AML-193 (cell line): Measurements from ENCODE around the gene PRIM2.
A peak's percentile ranks its signal among the peaks of the same experiment; 100 is the strongest.
"Not testable (repeated sequence)": the region's sequence is repeated elsewhere in the genome, so short reads cannot be mapped to it uniquely, and the experiment has no call there.

ENCODE experiments used
- DNase-seq, 2 experiments: peaks; one replicate each; lab custom pipeline; 2025; lab: John Stamatoyannopoulos, UW

PRIM2 gene

DNA sequence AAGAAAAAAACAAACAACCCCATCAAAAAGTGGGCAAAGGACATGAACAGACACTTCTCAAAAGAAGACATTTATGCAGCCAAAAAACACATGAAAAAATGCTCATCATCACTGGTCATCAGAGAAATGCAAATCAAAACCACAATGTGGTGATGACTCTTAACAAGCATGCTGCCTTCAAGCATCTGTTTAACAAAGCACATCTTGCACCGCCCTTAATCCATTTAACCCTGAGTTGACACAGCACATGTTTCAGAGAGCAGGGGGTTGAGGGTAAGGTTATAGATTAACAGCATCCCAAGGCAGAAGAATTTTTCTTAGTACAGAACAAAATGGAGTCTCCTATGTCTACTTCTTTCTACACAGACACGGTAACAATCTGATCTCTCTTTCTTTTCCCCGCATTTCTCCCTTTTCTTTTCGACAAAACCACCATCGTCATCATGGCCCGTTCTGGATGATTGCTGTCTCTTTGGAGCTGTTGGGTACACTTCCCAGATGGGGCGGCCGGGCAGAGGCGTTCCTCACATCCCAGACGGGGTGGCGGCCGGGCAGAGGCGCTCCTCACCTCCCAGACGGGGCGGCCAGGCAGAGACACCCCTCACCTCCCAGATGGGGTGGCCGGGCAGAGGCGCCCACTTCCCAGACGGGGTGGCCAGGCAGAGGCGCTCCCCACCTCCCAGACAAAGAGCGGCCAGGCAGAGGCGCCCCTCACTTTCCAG lies 7.2 kb upstream of the PRIM2 start:
- DNase-seq, result not testable (repeated sequence)

DNA sequence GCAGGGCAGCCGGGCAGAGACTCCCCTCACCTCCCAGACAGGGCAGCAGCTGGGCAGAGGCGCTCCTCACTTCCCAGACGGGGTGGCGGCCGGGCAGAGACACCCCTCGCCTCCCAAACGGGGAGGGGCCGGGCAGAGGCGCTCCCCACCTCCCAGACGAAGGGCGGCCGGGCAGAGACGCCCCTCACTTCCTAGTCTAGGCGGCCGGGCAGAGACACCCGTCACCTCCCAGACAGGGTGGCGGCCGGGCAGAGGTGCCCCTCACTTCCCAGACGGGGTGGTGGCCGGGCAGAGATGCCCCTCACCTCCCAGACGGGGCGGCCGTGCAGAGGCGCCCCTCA lies 6.6 kb upstream of the PRIM2 start:
- DNase-seq, result no peak

DNA sequence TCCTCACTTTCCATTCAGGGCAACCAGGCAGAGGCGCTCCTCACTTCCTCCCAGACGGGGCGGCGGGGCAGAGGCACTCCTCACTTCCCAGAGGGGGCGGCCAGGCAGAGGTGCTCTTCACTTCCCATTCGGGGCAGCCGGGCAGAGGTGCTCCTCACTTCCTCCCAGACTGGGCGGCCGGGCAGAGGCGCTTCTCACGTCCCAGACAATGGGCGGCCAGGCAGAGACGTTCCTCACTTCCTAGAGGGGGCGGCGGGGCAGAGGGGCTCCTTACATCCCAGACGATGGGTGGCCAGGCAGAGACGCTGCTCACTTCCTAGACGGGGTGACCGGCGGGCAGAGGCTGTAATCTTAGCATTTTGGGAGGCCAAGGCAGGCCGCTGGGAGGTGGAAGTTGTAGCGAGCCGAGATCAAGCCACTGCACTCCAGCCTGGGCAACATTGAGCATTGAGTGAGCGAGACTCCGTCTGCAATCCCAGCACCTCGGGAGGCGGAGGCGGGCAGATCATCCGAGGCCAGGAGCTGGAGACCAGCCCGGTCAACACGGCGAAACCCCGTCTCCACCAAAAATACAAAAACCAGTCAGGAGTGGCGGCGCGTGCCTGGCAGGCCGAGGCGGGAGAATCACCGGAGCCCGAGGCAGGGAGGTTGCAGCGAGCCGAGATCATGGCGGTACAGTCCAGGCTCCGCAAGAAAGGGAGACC lies 6.0 kb upstream of the PRIM2 start:
- DNase-seq, result not testable (repeated sequence)

DNA sequence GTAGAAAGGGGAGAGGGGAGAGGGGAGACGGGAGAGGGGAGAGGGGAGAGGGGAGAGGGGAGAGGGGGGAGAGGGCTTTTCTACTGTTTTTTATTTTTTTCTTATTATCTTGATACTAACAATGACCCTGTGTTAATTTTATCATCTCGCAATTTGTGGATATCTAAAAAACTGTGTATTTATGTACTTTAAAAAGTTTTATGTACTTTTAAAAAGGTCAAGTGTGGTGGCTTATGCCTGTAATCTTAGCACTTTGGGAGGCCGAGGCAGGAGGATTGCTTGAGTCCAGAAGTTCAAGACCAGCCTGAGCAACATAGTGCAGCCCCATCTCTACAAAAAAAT lies 5.5 kb upstream of the PRIM2 start:
- no peak for DNase-seq

DNA sequence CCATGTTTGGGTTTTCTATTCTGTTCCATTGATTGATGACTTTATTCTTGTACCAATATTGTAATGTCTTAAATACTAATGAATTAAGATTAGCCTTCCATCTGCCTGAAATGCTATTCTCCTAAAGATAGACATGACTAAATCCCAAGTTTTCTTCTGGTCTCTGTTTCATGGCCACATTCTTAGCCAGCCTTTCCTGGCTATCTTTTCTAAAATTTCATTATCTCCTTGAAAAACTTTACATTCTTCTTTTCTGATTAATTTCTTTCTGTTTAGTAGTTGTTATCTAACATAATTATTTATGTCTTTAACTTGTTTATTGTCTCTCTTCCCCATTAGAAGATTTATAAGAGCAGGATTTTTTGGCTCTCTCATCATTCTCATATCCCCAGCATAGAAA lies 4.4 kb upstream of the PRIM2 start:
- DNase-seq, result no peak

DNA sequence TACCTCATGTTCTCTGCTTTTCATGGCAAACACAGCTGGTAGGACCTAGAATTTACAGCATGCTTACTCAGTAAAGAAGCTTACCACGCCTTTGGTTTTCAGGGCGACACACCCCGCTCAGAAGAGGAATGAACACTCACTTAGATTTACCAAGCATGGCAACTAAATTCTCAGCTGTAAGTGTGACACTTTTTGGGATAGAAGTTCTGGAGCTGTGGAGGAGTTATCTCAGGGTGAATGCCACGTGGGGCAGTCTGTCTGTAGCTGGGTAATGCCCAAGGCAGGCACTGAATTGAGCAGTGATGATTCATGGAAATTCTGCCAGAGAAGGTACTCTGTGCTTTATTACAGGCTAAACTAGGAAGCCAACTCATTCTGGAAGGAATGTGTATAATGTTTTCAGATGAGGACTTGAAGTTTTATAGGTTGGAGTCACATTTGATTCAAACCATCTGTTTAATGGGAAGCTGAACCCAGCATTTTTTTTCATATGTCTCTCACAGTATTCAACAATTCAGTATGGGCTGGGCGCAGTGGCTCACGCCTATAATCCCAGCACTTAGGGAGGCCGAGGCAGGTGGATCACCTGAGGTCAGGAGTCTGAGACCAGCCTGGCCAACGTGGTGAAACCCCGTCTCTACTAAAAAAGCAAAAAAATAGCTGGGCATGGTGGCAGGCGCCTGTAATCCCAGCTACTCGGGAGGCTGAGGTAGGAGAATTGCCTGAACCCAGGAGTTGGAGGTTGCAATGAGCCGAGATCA lies 3.5 kb upstream of the PRIM2 start:
- no peak for DNase-seq

DNA sequence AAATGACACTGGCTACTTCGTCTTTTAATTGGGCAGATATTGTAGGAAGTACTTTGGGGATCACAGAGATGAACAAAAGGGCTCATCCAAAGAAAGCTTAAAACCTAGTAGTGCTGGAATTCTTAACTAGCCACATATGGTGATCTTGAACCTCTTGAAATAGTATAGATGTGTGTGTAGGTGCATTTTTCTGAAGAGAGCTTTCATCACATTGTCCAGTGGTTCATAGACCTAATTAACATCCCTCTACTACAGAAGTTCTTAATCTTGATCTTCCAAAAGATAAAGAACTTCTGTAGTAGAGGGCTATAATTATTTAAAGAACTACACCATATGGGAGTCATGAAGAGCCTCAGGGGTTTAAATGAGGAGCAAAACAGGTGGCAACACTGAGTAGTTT lies 2.3 kb upstream of the PRIM2 start:
- DNase-seq, result no peak

DNA sequence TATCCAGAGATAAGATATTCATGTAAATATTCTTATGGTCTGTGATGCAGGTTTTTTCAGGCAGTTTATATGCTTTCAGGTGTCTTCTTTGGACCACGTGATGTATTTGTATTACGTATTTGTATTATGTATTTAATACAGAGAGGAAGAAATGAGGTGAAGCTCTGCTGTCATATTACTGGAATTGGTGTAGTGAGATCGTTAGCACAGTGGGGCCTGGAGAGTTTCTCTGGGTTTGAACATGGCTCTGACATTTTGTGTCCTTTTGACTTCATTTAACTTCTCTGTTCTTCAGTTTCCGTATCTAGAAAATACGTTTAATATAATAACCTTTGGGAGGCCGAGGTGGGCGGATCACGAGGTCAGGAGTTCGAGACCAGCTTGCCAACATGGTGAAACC lies 1.6 kb upstream of the PRIM2 start:
- DNase-seq, result no peak

DNA sequence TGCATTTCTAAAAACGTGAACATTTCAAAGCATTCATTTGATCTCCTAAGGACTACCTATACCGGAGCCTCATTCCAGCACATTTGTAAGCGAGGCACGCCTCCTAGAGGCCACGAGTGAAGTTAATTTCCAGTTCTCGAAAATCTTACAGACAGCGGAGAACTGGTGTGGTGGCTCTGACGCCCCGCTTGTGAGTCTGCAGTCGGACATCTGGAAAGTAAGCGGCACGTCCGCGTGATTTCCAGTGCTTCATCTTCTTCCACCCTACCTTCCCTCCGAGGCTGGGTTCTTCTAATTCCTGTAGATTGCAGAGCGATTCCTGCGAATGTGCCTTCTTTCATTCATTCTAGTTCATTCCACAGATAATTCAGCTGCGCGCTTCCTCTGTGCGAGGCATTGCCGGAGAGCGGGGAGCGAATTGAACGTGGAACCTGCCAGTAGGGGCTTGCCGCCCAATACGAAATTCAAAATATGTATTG lies 810 bp upstream of the PRIM2 start:
- DNase-seq, result peak; percentile 96

DNA sequence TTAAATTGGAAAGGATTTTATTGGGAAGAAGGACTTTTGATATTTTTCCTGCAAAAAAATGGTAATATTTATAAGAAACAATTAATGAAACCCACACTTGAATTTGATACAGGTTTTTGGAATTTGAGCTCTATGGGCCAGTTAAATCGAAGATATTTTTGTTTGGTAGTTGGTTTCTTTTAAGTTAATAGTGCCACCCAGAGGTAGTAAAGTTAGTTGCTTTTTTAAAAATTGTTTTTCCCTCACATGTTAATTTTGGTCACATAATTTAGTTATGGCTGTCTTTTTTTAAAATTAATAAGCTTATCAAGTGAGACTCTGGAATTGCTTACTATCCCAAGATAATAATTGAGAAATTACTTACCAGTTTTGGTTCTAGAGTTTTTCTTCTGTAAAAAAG lies 7.1 kb downstream of the PRIM2 start:
- DNase-seq, result peak; percentile 61 to 81

DNA sequence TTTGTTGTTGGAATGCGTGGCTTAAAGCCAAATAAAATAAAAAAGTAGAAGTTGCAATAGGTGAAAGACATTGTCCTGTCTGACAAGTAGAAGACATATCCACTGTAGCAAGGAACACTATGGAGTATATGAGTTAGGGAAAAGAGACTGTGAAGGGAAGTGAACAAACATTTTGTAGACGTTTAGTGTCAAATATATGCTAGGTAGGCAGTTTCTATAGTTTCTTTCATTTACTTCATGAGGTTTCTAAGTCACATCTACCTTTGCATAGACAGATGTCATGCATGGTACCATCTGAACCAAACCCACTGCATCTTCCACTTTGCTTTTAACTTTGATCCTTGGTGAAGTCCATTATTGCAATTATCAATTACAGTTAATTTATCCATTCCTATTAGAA lies 9.9 kb downstream of the PRIM2 start:
- DNase-seq, result no peak

DNA sequence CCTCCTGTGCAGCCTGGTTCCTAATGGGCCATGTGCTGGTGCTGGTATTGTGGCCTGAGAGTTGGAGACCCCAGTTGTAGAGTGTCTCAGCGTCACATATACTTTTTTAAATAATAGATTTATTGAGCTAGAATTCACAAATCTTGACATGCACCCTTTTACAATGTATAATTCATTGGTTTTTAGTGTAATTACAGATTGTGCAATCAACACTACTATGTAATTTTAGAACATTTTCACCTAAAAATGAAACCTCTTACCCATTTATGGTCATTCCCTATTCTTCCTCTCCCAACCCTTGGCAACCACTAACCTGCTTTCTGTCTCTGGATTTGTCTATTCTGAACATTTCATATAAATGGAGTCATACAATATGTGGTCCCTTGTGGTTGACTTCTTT lies 10.6 kb downstream of the PRIM2 start:
- DNase-seq, result no peak

DNA sequence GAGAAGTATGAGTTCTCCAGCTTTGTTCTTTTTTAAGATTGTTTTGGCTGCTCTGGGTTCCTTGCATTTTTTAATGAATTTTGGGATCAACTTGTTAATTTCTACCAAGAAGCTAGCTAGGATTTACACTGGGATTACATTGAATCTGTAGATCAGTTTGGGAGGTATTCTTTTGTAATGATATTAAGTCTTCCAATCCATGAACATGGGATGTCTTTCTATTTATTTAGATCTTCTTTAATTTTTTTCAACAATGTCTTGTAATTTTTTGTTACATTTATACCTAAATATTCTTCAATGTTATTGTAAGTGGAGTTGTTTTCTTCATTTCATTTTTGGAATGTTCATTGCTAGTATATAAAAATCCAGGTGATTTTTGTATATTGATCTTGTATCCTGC lies 12.5 kb downstream of the PRIM2 start:
- DNase-seq, result no peak

DNA sequence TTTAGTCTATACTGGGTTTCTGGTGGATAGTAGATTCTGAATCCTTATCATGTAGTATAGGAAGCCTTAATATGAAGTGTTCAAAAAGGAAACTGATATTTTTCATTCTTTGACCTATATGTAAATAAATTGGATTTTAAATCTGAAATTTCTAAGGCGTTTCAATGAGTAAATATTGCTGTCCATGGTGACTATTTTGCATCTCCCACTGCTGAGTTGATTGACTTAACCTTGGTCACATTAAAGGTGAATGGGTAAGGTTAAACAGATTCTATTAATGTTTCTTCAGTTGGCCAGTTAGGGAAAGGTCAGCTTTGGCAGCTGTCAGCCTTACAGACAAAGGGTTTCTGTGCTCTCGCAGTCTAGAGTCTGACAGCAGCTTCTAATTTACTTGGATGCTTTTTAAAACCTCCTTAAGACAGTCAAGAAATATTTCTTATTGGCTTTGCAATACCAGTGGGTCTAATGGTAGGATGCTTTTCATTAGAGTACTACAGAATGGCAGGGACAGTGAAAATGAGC lies 24.8 kb downstream of the PRIM2 start:
- DNase-seq, result no peak

DNA sequence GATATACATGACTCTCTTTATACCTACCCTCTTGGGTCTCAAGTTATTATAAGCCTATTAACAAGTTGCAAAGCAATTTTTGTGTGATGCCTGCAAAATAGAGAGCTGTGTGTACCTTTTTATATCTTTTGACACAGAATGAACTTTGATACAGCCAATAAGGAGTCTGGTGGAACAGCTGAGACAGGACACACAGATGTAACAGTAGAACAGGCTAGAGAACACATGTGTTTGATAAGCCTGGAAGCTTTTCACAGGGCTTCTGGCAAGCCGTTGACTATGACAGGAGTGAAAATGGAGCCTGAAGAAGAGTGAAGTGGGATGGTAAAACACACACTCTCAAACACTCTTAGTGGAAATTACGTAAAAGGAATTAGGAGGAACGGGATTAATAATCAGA lies 25.9 kb downstream of the PRIM2 start:
- DNase-seq, result not testable (repeated sequence)

DNA sequence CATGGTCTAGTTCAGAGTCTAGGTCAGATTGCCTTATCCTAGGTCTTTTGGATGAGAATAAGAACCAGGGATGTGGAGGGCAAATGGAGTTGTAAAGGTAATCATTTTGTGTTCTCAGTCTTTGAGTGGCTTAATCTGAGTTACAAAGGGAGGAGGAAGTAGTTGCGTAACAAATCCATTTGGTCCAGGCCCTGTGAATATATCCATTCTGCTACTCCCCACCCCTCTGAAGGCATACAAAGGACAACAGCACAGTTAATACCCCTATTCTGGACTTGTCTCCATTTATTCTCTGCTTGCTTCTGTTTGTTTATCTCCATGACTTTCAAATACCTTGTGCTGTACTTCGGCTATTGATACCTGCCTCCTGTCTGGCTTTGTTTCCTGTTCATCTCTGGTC lies 29.3 kb downstream of the PRIM2 start:
- peak in 1 of 2 experiments; percentile 42 for DNase-seq

DNA sequence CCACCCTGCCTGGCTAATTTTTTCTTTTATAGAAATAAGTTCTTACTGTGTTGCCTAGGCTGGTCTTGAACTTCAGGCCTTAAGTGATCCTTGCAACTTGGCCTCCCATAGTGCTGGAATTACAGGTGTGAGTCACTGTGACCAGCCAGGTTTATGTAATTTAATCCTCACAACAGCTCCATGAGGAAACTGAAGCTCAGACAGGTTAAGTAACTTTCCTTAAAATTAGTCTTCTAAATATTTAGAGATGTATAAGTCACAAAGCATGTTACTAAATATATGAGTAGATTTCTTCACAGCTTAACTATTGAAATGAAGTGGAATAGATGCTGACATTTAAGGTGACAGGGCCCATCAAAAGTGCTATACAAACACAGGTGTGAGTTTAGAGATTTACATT lies 30.2 kb downstream of the PRIM2 start:
- DNase-seq, result not testable (repeated sequence)

DNA sequence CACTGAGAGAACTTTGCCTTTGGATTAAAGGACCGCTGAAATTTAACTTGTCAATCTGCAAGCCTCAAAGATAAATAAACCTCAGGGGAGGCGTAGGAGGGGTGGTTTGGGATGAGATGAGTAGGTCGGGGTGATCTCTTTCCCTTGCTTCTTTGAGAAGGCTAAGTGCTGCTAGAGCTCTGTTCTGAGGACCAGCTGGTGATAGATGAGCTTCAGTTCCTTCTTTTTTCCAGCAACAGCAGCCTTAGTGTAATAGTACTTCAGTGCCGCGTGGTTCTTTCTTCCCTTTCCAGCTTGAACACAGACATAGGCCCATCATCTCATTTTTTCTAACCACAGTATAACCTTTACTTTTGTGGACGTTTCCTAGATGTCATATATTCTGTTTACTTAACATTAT lies 33.0 kb downstream of the PRIM2 start:
- not testable (repeated sequence) for DNase-seq

DNA sequence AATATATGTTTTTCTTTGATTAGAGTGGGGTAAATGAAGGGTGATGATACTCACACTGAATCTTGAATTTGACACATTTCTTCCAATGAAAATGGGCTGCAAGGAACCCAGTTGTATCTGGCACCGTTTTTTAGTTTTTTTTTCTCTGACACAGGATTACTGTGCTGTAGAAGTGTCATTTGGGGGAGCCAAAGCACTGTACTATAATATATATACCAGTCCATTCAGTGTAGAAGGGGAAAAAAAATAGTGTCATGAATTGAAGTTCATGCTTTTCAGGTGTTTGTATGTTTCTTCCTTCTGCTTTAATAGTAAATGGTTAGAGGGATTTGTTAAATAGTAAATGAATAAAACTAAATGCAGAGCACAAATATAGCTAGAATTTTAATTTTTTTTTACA lies 35.2 kb downstream of the PRIM2 start:
- not testable (repeated sequence) for DNase-seq

DNA sequence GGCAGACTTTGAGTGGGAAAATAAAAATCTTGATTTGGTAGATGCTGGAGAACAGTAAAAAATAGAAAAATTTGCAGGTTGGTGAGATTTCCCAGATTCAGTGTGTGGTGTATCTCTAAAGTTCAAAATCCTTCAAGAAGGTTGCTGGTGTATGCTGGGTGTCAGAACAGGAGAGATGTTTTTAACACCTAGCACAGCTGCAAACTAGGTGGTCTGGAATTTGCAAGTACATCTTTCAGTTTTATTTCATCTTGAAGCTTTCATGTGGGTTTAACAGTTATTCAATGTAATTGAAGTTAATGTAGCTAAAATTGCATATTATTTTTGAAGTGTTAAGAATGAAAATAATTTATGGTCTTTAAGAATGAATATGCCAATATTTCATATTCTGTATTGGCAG lies 40.9 kb downstream of the PRIM2 start:
- DNase-seq, result not testable (repeated sequence)

DNA sequence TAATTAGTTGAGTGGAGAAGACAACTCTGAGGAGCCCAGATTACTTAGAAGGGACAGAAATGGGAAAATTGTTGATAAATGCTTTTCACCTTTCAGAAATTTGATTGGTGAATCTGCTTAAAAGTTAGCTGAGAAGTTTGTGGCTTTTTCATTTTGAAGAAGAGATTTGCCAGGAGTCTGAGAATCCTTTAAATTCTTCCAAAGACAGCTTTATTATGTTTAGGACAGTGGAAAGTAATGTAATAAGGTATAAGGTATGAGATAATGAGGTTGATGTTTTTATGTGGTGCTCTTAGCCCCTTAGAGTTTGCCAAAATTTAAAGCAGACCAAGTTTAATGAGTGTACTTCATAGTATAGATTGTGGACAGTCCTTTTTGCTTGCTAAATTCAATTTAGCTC lies 42.3 kb downstream of the PRIM2 start:
- DNase-seq, result not testable (repeated sequence)

DNA sequence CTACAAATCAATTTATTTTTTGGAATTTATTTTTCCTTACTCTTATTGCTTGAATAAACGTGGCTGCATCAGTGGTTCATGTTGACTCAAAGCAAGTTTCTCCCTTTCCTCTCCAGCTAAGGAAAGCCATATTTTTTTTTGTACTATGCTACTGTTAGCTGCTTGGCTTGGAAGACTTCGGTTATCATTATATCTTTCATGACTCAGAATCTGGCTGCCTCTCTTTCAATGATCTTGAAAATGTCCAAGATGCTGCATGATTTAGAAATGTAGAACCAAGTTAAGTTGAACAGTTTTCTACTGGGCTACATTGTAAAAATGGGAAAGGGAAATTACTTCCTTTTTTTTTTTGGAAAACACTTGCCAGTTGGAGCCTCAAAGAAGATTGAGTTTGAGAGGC lies 44.9 kb downstream of the PRIM2 start:
- not testable (repeated sequence) for DNase-seq

DNA sequence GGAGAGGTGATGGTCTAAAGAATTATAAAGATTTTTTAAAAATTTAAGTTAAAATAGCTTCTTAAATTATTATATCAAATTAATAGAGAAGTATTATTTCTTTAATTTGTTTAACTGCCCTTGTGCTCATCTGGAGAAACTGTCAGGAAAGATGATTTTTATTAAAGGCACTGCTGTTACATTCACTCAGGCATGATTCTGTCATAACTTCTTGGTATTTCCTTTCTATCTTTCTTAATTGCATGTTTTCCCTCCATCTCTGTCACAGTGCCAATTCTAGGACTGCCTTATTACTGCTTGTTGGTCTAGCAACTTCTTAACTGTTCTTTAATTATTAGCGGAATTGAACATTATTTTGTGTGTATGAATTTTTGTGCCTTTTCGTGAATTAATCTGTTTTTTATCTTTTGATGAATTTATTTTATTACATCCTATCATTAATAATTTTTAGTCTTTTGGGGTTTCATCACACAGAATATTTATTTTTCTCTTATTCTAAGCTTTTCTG lies 47.7 kb downstream of the PRIM2 start:
- DNase-seq, result not testable (repeated sequence)
